WERI-Rb-1 (cell line): ENCODE measurements around the gene ANGPTL8.

Experiments
- DNase-seq: peaks from one replicate; pipeline ENCODE4 v3.0.0-alpha.2; 2020
- H3K27ac ChIP-seq: fragments of 250-450 bp; sonication (Bioruptor Pico); 2 replicates; pipeline ENCODE4 v1.5.1; 2020; ENCODE audit warnings: mild to moderate bottlenecking, moderate library complexity
- H3K27me3 ChIP-seq: fragments of 250-450 bp; sonication (Bioruptor Pico); 2 replicates; pipeline ENCODE4 v1.5.1; 2021; ENCODE audit warnings: mild to moderate bottlenecking, low read depth, moderate library complexity; ENCODE audit not compliant: insufficient read depth, severe bottlenecking
- H3K36me3 ChIP-seq: fragments of 250-450 bp; sonication (Bioruptor Pico); 2 replicates; pipeline ENCODE4 v1.5.1; 2020; ENCODE audit warnings: mild to moderate bottlenecking, moderate library complexity
- H3K4me3 ChIP-seq: 2 replicates; pipeline ENCODE4 v1.5.1; 2011; ENCODE audit warnings: low read depth, mild to moderate bottlenecking, control low read depth, low read length
- H3K9me3 ChIP-seq: fragments of 250-450 bp; sonication (Bioruptor Pico); 2 replicates; pipeline ENCODE4 v1.5.1; 2021; ENCODE audit warnings: mild to moderate bottlenecking, moderate library complexity; ENCODE audit not compliant: severe bottlenecking
- TF ChIP-seq, protein P1 (sequence below): IDR thresholded peaks from 2 replicates; pipeline ENCODE4 v1.5.1; 2011; ENCODE audit warnings: low read depth, mild to moderate bottlenecking, control low read depth, inconsistent platforms, low read length

Gene ANGPTL8

DNA sequence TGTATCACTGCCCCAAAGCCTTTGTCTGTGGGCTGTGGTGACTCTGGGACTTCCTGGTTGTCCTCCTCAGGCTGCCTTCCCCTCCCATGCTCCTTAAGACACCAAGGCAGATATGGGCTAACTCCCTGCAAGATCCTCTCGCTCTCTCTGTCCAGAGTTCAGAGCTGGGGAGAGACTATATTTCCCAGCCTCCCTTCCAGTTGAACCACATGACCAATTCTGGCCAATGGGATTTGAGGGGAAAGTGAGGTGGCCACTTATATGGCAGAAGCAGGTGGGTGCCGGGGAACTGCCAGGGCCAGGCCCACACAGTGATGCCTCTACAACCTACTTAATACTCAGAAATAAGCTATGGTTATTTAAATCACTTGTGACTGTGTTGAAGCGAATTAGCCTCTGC, 16.2 kb upstream of the ANGPTL8 start:
- no peak overlapping the region for H3K4me3 ChIP-seq
- no peaks in the 10 kb centered on the region for H3K9me3 ChIP-seq
- no peaks in the 10 kb centered on the region for H3K27me3 ChIP-seq
- TF ChIP-seq, protein P1, sequence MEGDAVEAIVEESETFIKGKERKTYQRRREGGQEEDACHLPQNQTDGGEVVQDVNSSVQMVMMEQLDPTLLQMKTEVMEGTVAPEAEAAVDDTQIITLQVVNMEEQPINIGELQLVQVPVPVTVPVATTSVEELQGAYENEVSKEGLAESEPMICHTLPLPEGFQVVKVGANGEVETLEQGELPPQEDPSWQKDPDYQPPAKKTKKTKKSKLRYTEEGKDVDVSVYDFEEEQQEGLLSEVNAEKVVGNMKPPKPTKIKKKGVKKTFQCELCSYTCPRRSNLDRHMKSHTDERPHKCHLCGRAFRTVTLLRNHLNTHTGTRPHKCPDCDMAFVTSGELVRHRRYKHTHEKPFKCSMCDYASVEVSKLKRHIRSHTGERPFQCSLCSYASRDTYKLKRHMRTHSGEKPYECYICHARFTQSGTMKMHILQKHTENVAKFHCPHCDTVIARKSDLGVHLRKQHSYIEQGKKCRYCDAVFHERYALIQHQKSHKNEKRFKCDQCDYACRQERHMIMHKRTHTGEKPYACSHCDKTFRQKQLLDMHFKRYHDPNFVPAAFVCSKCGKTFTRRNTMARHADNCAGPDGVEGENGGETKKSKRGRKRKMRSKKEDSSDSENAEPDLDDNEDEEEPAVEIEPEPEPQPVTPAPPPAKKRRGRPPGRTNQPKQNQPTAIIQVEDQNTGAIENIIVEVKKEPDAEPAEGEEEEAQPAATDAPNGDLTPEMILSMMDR: no peak
- no peak overlapping the region for H3K27ac ChIP-seq
- no peak for DNase-seq
- 0 out of 2 replicates have a peak, but pooled peaks cover 3% of the 10 kb centered on the region for H3K36me3 ChIP-seq

DNA sequence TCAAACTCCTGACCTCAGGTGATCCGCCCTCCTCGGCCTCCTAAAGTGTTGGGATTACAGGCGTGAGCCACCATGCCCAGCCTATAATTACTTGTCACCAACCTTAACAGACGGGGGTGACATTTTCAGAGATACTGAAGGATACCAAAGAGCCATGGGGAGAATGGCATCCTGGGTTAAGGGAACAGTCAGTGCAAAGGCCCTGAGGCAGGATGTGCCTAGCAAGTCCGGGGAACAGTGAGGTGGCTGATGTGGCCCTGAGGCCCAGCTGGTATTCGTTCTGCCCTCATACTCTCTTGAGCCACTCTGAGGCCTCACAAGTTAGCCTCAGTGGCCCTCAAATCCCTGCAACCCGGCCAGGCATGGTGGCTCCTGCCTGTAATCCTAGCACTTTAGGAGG, 15.0 kb upstream of the ANGPTL8 start:
- H3K36me3 ChIP-seq: 0 out of 2 replicates have a peak, but pooled peaks cover 3% of the 10 kb centered on the region
- no peak overlapping the region for H3K4me3 ChIP-seq
- TF ChIP-seq, protein P1: no peak
- H3K27ac ChIP-seq: no peak overlapping the region
- DNase-seq: no peak
- no peaks in the 10 kb centered on the region for H3K9me3 ChIP-seq
- no peaks in the 10 kb centered on the region for H3K27me3 ChIP-seq

DNA sequence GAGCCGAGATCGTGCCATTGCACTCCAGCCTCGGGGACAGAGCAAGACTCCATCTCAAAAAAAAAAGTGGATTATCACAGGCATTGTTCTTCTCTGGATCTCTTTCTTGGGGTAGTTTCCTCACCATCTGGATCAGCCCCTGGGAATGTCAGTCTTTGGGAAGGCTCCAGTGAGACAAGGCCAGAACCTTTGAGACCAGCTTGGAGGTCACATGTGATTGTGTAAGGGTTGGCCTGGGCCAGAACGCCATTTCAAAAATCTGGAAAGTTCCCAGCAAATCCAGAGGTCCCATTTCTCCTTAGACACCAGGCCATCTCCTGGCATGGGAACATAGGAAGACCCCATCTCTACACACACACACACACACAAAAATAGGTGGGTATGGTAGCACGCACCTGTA, 14.2 kb upstream of the ANGPTL8 start:
- Histone ChIP-seq H3K9me3 (no peaks in the 10 kb centered on the region), H3K27me3 (no peaks in the 10 kb centered on the region), H3K36me3 (0 out of 2 replicates have a peak, but pooled peaks cover 3% of the 10 kb centered on the region), H3K4me3 (no peak overlapping the region), H3K27ac (no peak overlapping the region)
- DNase-seq: no peak
- TF ChIP-seq, protein P1: no peak

DNA sequence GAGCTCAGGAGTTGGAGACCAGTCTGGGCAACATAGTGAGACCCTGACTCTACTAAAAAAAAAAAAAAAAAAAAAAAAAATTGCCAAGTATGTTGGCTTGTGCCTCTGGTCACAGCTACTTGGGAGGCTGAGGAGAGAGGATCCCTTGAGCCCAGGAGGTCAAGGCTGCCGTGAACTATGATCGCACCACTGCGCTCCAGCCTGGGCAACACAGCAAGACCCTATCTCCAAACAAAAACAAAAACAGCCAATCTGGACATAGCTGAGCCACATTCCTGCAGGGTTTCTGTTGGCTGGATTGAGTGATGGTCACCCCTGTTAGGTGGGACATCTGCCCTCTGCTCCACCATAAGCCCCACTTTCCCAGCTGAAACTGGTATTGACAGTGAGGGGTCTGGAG, 13.6 kb upstream of the ANGPTL8 start:
- no peak overlapping the region for H3K4me3 ChIP-seq
- no peaks in the 10 kb centered on the region for H3K27me3 ChIP-seq
- no peaks in the 10 kb centered on the region for H3K9me3 ChIP-seq
- 0 out of 2 replicates have a peak, but pooled peaks cover 3% of the 10 kb centered on the region for H3K36me3 ChIP-seq
- TF ChIP-seq, protein P1: no peak
- DNase-seq: no peak
- H3K27ac ChIP-seq: no peak overlapping the region

DNA sequence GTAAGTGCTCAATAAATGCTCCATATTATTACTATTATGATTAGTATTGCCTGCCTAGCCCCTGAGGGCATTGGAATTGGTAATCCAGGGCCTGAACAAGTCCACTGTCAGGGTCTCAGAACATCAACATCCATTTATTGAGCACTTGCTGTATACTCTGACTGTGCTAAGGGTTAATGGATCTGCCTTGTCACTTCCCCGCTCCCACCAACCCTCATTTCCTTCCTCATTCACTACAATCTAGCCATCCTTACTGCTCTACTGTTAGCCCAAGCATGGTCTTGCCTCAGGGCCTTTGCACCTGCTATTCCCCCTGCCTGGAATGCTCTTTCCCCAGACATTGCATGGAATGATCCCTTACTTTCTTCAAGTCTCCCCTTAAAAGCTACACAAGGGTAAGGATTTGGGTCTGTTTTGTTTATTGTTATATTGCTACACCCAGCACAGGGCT, 12.7 kb upstream of the ANGPTL8 start:
- TF ChIP-seq, protein P1: no peak

More for the DNA sequence above, 12.7 kb upstream of the ANGPTL8 start:
- no peaks in the 10 kb centered on the region for H3K9me3 ChIP-seq
- H3K36me3 ChIP-seq: 0 out of 2 replicates have a peak, but pooled peaks cover under 1% of the 10 kb centered on the region
- no peaks in the 10 kb centered on the region for H3K27me3 ChIP-seq
- no peak for DNase-seq
- no peak overlapping the region for H3K27ac ChIP-seq
- H3K4me3 ChIP-seq: no peak overlapping the region
